ENCODE measurements around the gene CMKLR1.

DNA sequence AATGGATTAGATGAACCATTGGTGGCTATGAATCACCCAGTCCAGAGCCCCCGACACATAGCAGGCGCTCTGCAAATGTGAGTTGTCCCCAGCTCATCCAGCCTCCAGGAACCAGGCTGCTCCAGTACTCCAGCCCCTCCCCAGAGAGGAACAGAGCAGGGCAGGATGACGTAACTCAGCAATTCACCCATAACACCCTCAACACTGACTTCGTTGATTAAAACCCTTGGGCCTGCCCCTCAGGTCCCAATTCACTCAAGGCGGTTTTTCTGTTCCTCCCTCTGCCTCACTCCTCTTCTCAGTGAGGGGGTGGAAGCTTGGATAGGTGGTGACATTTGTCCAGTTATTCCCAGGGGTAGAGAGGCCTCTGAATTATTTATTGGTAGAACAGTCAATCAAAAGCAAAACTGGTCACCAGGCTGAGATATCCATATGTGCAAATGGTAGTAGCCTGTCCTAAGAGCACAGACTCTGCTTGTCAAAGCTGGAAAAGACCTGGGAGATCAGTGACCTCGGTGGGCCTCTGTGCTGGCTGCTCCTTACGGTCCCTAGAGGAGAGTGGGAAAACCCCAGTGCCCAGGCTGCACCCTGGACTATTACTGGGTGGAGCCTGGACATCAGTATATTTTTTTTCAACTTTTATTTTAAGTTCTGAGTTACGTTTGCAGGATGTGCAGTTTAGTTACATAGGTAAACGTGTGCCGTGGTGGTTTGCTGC, 97.0 kb downstream of the CMKLR1 start:
- TF ChIP-seq, protein P1, sequence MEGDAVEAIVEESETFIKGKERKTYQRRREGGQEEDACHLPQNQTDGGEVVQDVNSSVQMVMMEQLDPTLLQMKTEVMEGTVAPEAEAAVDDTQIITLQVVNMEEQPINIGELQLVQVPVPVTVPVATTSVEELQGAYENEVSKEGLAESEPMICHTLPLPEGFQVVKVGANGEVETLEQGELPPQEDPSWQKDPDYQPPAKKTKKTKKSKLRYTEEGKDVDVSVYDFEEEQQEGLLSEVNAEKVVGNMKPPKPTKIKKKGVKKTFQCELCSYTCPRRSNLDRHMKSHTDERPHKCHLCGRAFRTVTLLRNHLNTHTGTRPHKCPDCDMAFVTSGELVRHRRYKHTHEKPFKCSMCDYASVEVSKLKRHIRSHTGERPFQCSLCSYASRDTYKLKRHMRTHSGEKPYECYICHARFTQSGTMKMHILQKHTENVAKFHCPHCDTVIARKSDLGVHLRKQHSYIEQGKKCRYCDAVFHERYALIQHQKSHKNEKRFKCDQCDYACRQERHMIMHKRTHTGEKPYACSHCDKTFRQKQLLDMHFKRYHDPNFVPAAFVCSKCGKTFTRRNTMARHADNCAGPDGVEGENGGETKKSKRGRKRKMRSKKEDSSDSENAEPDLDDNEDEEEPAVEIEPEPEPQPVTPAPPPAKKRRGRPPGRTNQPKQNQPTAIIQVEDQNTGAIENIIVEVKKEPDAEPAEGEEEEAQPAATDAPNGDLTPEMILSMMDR (conservative IDR thresholded peaks at IDR 0.05 in 1 of 2, IDR thresholded peaks at IDR 0.05 in 1 of 2; ENCODE audit: low read depth in 1 of 2, low read length in 2 of 2), result no peak
- TF ChIP-seq EZH2 (IDR thresholded peaks at IDR 0.05; ENCODE audit: low read length, missing control alignments), result no peak

Measured in fibroblast of lung (primary cell).